NCI-H1048 (cell line): ENCODE measurements around the gene DYNC1I1.
A peak's percentile ranks its signal among the peaks of the same experiment; 100 is the strongest.

Source experiments
- DNase-seq: peaks from one replicate; lab custom pipeline; 2025; lab: John Stamatoyannopoulos, UW

DYNC1I1 gene

GRCh38 chr7:95772298-95772770, at the start of gene DYNC1I1:
DYNC1I1 (plus strand) TSS chr7:95772554; CDS start chr7:95804730, 32,176 bp downstream.
- peak; percentile 59 for DNase-seq

- peak; percentile 23 for DNase-seq
These were observed 48.7 kb upstream of the DYNC1I1 start for GRCh38 chr7:95723583-95724180.

GRCh38 chr7:95725205-95725604, 47.1 kb upstream of the DYNC1I1 start:
- no peak for DNase-seq

- no peak for DNase-seq
These were observed 41.7 kb upstream of the DYNC1I1 start for GRCh38 chr7:95730493-95731280.

- no peak for DNase-seq
These were observed 35.7 kb upstream of the DYNC1I1 start for GRCh38 chr7:95736635-95737034.

GRCh38 chr7:95737828-95738505, 34.4 kb upstream of the DYNC1I1 start:
- no peak for DNase-seq

GRCh38 chr7:95749044-95749443, 23.3 kb upstream of the DYNC1I1 start:
- no peak for DNase-seq

GRCh38 chr7:95749515-95749914, 22.8 kb upstream of the DYNC1I1 start:
- no peak for DNase-seq

GRCh38 chr7:95753440-95753839, 18.9 kb upstream of the DYNC1I1 start:
- DNase-seq: no peak

GRCh38 chr7:95755277-95755934, 16.9 kb upstream of the DYNC1I1 start:
- no peak for DNase-seq

GRCh38 chr7:95758187-95758586, 14.2 kb upstream of the DYNC1I1 start:
- DNase-seq: no peak

GRCh38 chr7:95766086-95766485, 6.3 kb upstream of the DYNC1I1 start:
- no peak for DNase-seq

GRCh38 chr7:95766657-95767056, 5.7 kb upstream of the DYNC1I1 start:
- no peak for DNase-seq

- no peak for DNase-seq
These were observed 622 bp downstream of the DYNC1I1 start for GRCh38 chr7:95772771-95773581.

GRCh38 chr7:95776561-95777185, 4.3 kb downstream of the DYNC1I1 start:
- no peak for DNase-seq

GRCh38 chr7:95777269-95777668, 4.9 kb downstream of the DYNC1I1 start:
- no peak for DNase-seq

- no peak for DNase-seq
These were observed 8.3 kb downstream of the DYNC1I1 start for GRCh38 chr7:95780665-95781064.

GRCh38 chr7:95781961-95782586, 9.7 kb downstream of the DYNC1I1 start:
- no peak for DNase-seq

GRCh38 chr7:95784796-95785195, 12.4 kb downstream of the DYNC1I1 start:
- DNase-seq: no peak

- DNase-seq: no peak
These were observed 15.9 kb downstream of the DYNC1I1 start for GRCh38 chr7:95788258-95788657.

GRCh38 chr7:95788884-95789283, 16.5 kb downstream of the DYNC1I1 start:
- DNase-seq: no peak
